H9 (cell line): Measurements from ENCODE around the gene GALNT2. TPM values are rescaled to one million over a fixed set of nuclear protein-coding genes. Genes with fewer than 3 reads are reported as not detected.
A peak's percentile ranks its signal among the peaks of the same experiment; 100 is the strongest.

ENCODE experiments used
- DNase-seq: peaks from one replicate; pipeline ENCODE4 v3.0.0-alpha.2; 2017
- H2AFZ ChIP-seq: one replicate; pipeline ENCODE4 v1.6.1; 2013; ENCODE audit warnings: mild to moderate bottlenecking, low read length, control low read depth, moderate library complexity
- H2AK5ac ChIP-seq: 2 replicates; pipeline ENCODE4 v1.6.1; 2013; ENCODE audit warnings: low read length, control low read depth, mixed read lengths; ENCODE audit not compliant: insufficient read length
- H2BK120ac ChIP-seq: one replicate; pipeline ENCODE4 v1.6.1; 2013; ENCODE audit warnings: low read depth, mild to moderate bottlenecking, low read length, control low read depth, inconsistent platforms; ENCODE audit not compliant: poor library complexity, severe bottlenecking
- H2BK12ac ChIP-seq: 2 replicates; pipeline ENCODE4 v1.6.1; 2013; ENCODE audit warnings: low read length, control low read depth, mixed read lengths, low read depth; ENCODE audit not compliant: insufficient read length
- H2BK15ac ChIP-seq: 2 replicates; pipeline ENCODE4 v1.6.1; 2013; ENCODE audit warnings: low read depth, low read length, control low read depth
- H2BK20ac ChIP-seq: one replicate; pipeline ENCODE4 v1.6.1; 2013; ENCODE audit warnings: low read depth, mild to moderate bottlenecking, low read length, control low read depth, inconsistent platforms; ENCODE audit not compliant: poor library complexity, severe bottlenecking
- H2BK5ac ChIP-seq: 2 replicates; pipeline ENCODE4 v1.6.1; 2013; ENCODE audit warnings: low read length, control low read depth, mixed read lengths; ENCODE audit not compliant: insufficient read length
- H3K14ac ChIP-seq: 2 replicates; pipeline ENCODE4 v1.6.1; 2013; ENCODE audit warnings: low read length, control low read depth; ENCODE audit not compliant: insufficient read depth
- H3K18ac ChIP-seq: 2 replicates; pipeline ENCODE4 v1.6.1; 2013; ENCODE audit warnings: low read depth, mild to moderate bottlenecking, mixed read lengths, low read length, control low read depth; ENCODE audit not compliant: insufficient read length
- H3K23ac ChIP-seq: 2 replicates; pipeline ENCODE4 v1.6.1; 2013; ENCODE audit warnings: low read length, control low read depth, mixed read lengths, low read depth; ENCODE audit not compliant: insufficient read length
- H3K23me2 ChIP-seq: 2 replicates; pipeline ENCODE4 v1.6.1; 2013; ENCODE audit warnings: low read depth, mild to moderate bottlenecking, mixed read lengths, low read length, control low read depth; ENCODE audit not compliant: insufficient read length, poor library complexity, severe bottlenecking
- H3K27ac ChIP-seq: 2 replicates; pipeline ENCODE4 v1.5.1; 2013; ENCODE audit warnings: low read length, control low read depth, mixed read lengths, low read depth; ENCODE audit not compliant: insufficient read length
- H3K27me3 ChIP-seq: 2 replicates; pipeline ENCODE4 v1.6.1; 2013; ENCODE audit warnings: low read length, control low read depth, inconsistent platforms; ENCODE audit not compliant: insufficient read depth
- H3K4ac ChIP-seq: 2 replicates; pipeline ENCODE4 v1.6.1; 2013; ENCODE audit warnings: low read depth, mild to moderate bottlenecking, control low read depth, inconsistent platforms, low read length, moderate library complexity
- H3K4me1 ChIP-seq: 2 replicates; pipeline ENCODE4 v1.6.1; 2013; ENCODE audit warnings: low read length, control low read depth, inconsistent platforms; ENCODE audit not compliant: insufficient read depth
- H3K4me2 ChIP-seq: 2 replicates; pipeline ENCODE4 v1.6.1; 2013; ENCODE audit warnings: low read length, control low read depth, mixed read lengths; ENCODE audit not compliant: insufficient read length, insufficient read depth
- H3K56ac ChIP-seq: 2 replicates; pipeline ENCODE4 v1.6.1; 2013; ENCODE audit warnings: low read depth, mild to moderate bottlenecking, mixed read lengths, low read length, control low read depth; ENCODE audit not compliant: insufficient read length
- H3K79me1 ChIP-seq: 2 replicates; pipeline ENCODE4 v1.6.1; 2013; ENCODE audit warnings: low read depth, mild to moderate bottlenecking, moderate library complexity, low read length, control low read depth, inconsistent platforms; ENCODE audit not compliant: insufficient read depth, poor library complexity, severe bottlenecking
- H3K79me2 ChIP-seq: 2 replicates; pipeline ENCODE4 v1.6.1; 2013; ENCODE audit warnings: low read length, control low read depth, inconsistent platforms; ENCODE audit not compliant: insufficient read depth
- H3K9ac ChIP-seq: 2 replicates; pipeline ENCODE4 v1.6.1; 2013; ENCODE audit warnings: low read length, control low read depth, mixed read lengths; ENCODE audit not compliant: insufficient read length; ENCODE audit errors: extremely low read depth
- H3K9me3 ChIP-seq: one replicate; pipeline ENCODE4 v1.6.1; 2013; ENCODE audit warnings: low read depth, low read length, inconsistent platforms; ENCODE audit not compliant: control insufficient read depth
- H3T11ph ChIP-seq: one replicate; pipeline ENCODE4 v1.6.1; 2013; ENCODE audit warnings: mild to moderate bottlenecking, low read length, control low read depth, inconsistent platforms
- H4K20me1 ChIP-seq: one replicate; pipeline ENCODE4 v1.6.1; 2013; ENCODE audit not compliant: control insufficient read depth, insufficient read length, insufficient read depth
- H4K5ac ChIP-seq: 2 replicates; pipeline ENCODE4 v1.6.1; 2013; ENCODE audit warnings: low read depth, mild to moderate bottlenecking, mixed read lengths, low read length, control low read depth; ENCODE audit not compliant: insufficient read length
- H4K8ac ChIP-seq: replicated peaks from 2 replicates; pipeline ENCODE4 v1.6.1; 2013; ENCODE audit warnings: low read length, control low read depth, mixed read lengths, low read depth; ENCODE audit not compliant: insufficient read length
- H4K91ac ChIP-seq: 2 replicates; pipeline ENCODE4 v1.6.1; 2013; ENCODE audit warnings: low read depth, mild to moderate bottlenecking, moderate library complexity, mixed read lengths, low read length, control low read depth; ENCODE audit not compliant: insufficient read length
- H3K27ac Mint-ChIP-seq, 3 experiments: 2 replicates in 2 of 3; 3 replicates in 1 of 3; pipeline ENCODE4 v1.8.0; 2020 to 2021; ENCODE audit warnings: mixed read lengths in 3 of 3, mild to moderate bottlenecking in 1 of 3, moderate library complexity in 1 of 3
- H3K27me3 Mint-ChIP-seq: 2 replicates; pipeline ENCODE4 v1.8.0; 2021; ENCODE audit warnings: low read depth, mild to moderate bottlenecking, moderate library complexity, mixed read lengths
- H3K36me3 Mint-ChIP-seq, 3 experiments: 2 replicates in 2 of 3; 3 replicates in 1 of 3; pipeline ENCODE4 v1.8.0; 2020 to 2021; ENCODE audit warnings: low read depth in 3 of 3, mixed read lengths in 3 of 3; ENCODE audit not compliant: insufficient read depth in 1 of 3
- H3K4me1 Mint-ChIP-seq, 2 experiments: 2 replicates each; pipeline ENCODE4 v1.8.0; 2020; ENCODE audit warnings: mixed read lengths in 2 of 2
- H3K4me3 Mint-ChIP-seq, 2 experiments: 2 replicates in 1 of 2; 3 replicates in 1 of 2; pipeline ENCODE4 v1.8.0; 2020 to 2021; ENCODE audit warnings: mild to moderate bottlenecking in 2 of 2, mixed read lengths in 2 of 2, moderate library complexity in 1 of 2
- H3K9me3 Mint-ChIP-seq, 2 experiments: 2 replicates in 1 of 2; 3 replicates in 1 of 2; pipeline ENCODE4 v1.8.0; 2020; ENCODE audit warnings: mild to moderate bottlenecking in 2 of 2, mixed read lengths in 2 of 2, moderate library complexity in 1 of 2
- CTCF ChIP-seq: fragments of 200-600 bp; sonication (generic); conservative IDR thresholded peaks from 3 replicates; pipeline ENCODE4 v1.8.0; 2021; ENCODE audit warnings: antibody characterized with exemption, mild to moderate bottlenecking
- WGBS: extraction: QIAGEN DNeasy Blood & Tissue Kit; methylation state at CpG from one replicate; pipeline ENCODE4 v1.1.7; 2013; ENCODE audit warnings: missing lambda C conversion rate, low lambda C conversion rate, mixed read lengths; ENCODE audit not compliant: insufficient read length; ENCODE audit errors: extremely low coverage; 5-methylcytosine and 5-hydroxymethylcytosine counted together
- total RNA-seq: library from RNA; stranded (reverse); gene quantifications from 2 replicates; pipeline ENCODE4 v1.2.1, GENCODE V29; 2021

Gene GALNT2
- total RNA-seq, 1 experiment from 2014 or later, result 57.6 TPM

GRCh38 chr1:230312676-230313075, 245.6 kb downstream of the GALNT2 start:
- Histone ChIP-seq H3T11ph (no peak overlapping the region), H2BK12ac (no peak overlapping the region), H2BK20ac (no peak overlapping the region), H2BK15ac (no peak overlapping the region), H4K20me1 (peaks cover 2% of the 10 kb centered on the region), H3K18ac (no peak overlapping the region), H4K8ac (no peak overlapping the region), H3K9ac (no peak overlapping the region), H3K27me3 (no peaks in the 10 kb centered on the region), H3K4me1 (no peaks in the 10 kb centered on the region), H2BK5ac (no peak overlapping the region), H2AK5ac (no peak overlapping the region), H3K4ac (no peak overlapping the region), H3K23me2 (peaks cover 3% of the 10 kb centered on the region), H4K5ac (no peak overlapping the region), H3K14ac (no peak overlapping the region), H3K4me2 (no peak overlapping the region), H2AFZ (no peak overlapping the region), H2BK120ac (no peak overlapping the region), H3K79me2 (no peaks in the 10 kb centered on the region), H3K79me1 (no peaks in the 10 kb centered on the region), H3K56ac (no peak overlapping the region), H3K23ac (no peak overlapping the region), H4K91ac (no peak overlapping the region), H3K9me3 (no peaks in the 10 kb centered on the region), H3K27ac (no peak overlapping the region)
- H3K27me3 Mint-ChIP-seq, result no peaks in the 10 kb centered on the region; the same call in none of the 2 replicates
- TF ChIP-seq CTCF, result no peak
- no peak overlapping the region for H3K4me3 Mint-ChIP-seq
- no peaks in the 10 kb centered on the region for H3K36me3 Mint-ChIP-seq
- 0 out of 7 replicates have a peak overlapping the region, but pooled peaks of 1 of the 3 experiments have one; percentile 48 for H3K27ac Mint-ChIP-seq
- H3K4me1 Mint-ChIP-seq, result peaks cover 4 to 7% of the 10 kb centered on the region in 2 experiments; a peak in 3 of 4 replicates
- no peaks in the 10 kb centered on the region for H3K9me3 Mint-ChIP-seq
- DNase-seq, result no peak
- no CpG with 5 or more reads among the region's 3 CpGs for WGBS
